H9 (cell line): ENCODE results near the gene ZFR2. TPM values are rescaled to one million over a fixed set of nuclear protein-coding genes. Genes with fewer than 3 reads are reported as not detected.

Source experiments
- DNase-seq: peaks from one replicate; pipeline ENCODE4 v3.0.0-alpha.2; 2017
- H2AFZ ChIP-seq: one replicate; pipeline ENCODE4 v1.6.1; 2013; ENCODE audit warnings: mild to moderate bottlenecking, low read length, control low read depth, moderate library complexity
- H2AK5ac ChIP-seq: 2 replicates; pipeline ENCODE4 v1.6.1; 2013; ENCODE audit warnings: low read length, control low read depth, mixed read lengths; ENCODE audit not compliant: insufficient read length
- H2BK120ac ChIP-seq: one replicate; pipeline ENCODE4 v1.6.1; 2013; ENCODE audit warnings: low read depth, mild to moderate bottlenecking, low read length, control low read depth, inconsistent platforms; ENCODE audit not compliant: poor library complexity, severe bottlenecking
- H2BK12ac ChIP-seq: 2 replicates; pipeline ENCODE4 v1.6.1; 2013; ENCODE audit warnings: low read length, control low read depth, mixed read lengths, low read depth; ENCODE audit not compliant: insufficient read length
- H2BK15ac ChIP-seq: 2 replicates; pipeline ENCODE4 v1.6.1; 2013; ENCODE audit warnings: low read depth, low read length, control low read depth
- H2BK20ac ChIP-seq: one replicate; pipeline ENCODE4 v1.6.1; 2013; ENCODE audit warnings: low read depth, mild to moderate bottlenecking, low read length, control low read depth, inconsistent platforms; ENCODE audit not compliant: poor library complexity, severe bottlenecking
- H2BK5ac ChIP-seq: 2 replicates; pipeline ENCODE4 v1.6.1; 2013; ENCODE audit warnings: low read length, control low read depth, mixed read lengths; ENCODE audit not compliant: insufficient read length
- H3K14ac ChIP-seq: 2 replicates; pipeline ENCODE4 v1.6.1; 2013; ENCODE audit warnings: low read length, control low read depth; ENCODE audit not compliant: insufficient read depth
- H3K18ac ChIP-seq: 2 replicates; pipeline ENCODE4 v1.6.1; 2013; ENCODE audit warnings: low read depth, mild to moderate bottlenecking, mixed read lengths, low read length, control low read depth; ENCODE audit not compliant: insufficient read length
- H3K23ac ChIP-seq: 2 replicates; pipeline ENCODE4 v1.6.1; 2013; ENCODE audit warnings: low read length, control low read depth, mixed read lengths, low read depth; ENCODE audit not compliant: insufficient read length
- H3K23me2 ChIP-seq: 2 replicates; pipeline ENCODE4 v1.6.1; 2013; ENCODE audit warnings: low read depth, mild to moderate bottlenecking, mixed read lengths, low read length, control low read depth; ENCODE audit not compliant: insufficient read length, poor library complexity, severe bottlenecking
- H3K27ac ChIP-seq: 2 replicates; pipeline ENCODE4 v1.5.1; 2013; ENCODE audit warnings: low read length, control low read depth, mixed read lengths, low read depth; ENCODE audit not compliant: insufficient read length
- H3K27me3 ChIP-seq: 2 replicates; pipeline ENCODE4 v1.6.1; 2013; ENCODE audit warnings: low read length, control low read depth, inconsistent platforms; ENCODE audit not compliant: insufficient read depth
- H3K4ac ChIP-seq: 2 replicates; pipeline ENCODE4 v1.6.1; 2013; ENCODE audit warnings: low read depth, mild to moderate bottlenecking, control low read depth, inconsistent platforms, low read length, moderate library complexity
- H3K4me1 ChIP-seq: 2 replicates; pipeline ENCODE4 v1.6.1; 2013; ENCODE audit warnings: low read length, control low read depth, inconsistent platforms; ENCODE audit not compliant: insufficient read depth
- H3K4me2 ChIP-seq: 2 replicates; pipeline ENCODE4 v1.6.1; 2013; ENCODE audit warnings: low read length, control low read depth, mixed read lengths; ENCODE audit not compliant: insufficient read length, insufficient read depth
- H3K56ac ChIP-seq: 2 replicates; pipeline ENCODE4 v1.6.1; 2013; ENCODE audit warnings: low read depth, mild to moderate bottlenecking, mixed read lengths, low read length, control low read depth; ENCODE audit not compliant: insufficient read length
- H3K79me1 ChIP-seq: 2 replicates; pipeline ENCODE4 v1.6.1; 2013; ENCODE audit warnings: low read depth, mild to moderate bottlenecking, moderate library complexity, low read length, control low read depth, inconsistent platforms; ENCODE audit not compliant: insufficient read depth, poor library complexity, severe bottlenecking
- H3K79me2 ChIP-seq: 2 replicates; pipeline ENCODE4 v1.6.1; 2013; ENCODE audit warnings: low read length, control low read depth, inconsistent platforms; ENCODE audit not compliant: insufficient read depth
- H3K9ac ChIP-seq: 2 replicates; pipeline ENCODE4 v1.6.1; 2013; ENCODE audit warnings: low read length, control low read depth, mixed read lengths; ENCODE audit not compliant: insufficient read length; ENCODE audit errors: extremely low read depth
- H3K9me3 ChIP-seq: one replicate; pipeline ENCODE4 v1.6.1; 2013; ENCODE audit warnings: low read depth, low read length, inconsistent platforms; ENCODE audit not compliant: control insufficient read depth
- H3T11ph ChIP-seq: one replicate; pipeline ENCODE4 v1.6.1; 2013; ENCODE audit warnings: mild to moderate bottlenecking, low read length, control low read depth, inconsistent platforms
- H4K20me1 ChIP-seq: one replicate; pipeline ENCODE4 v1.6.1; 2013; ENCODE audit not compliant: control insufficient read depth, insufficient read length, insufficient read depth
- H4K5ac ChIP-seq: 2 replicates; pipeline ENCODE4 v1.6.1; 2013; ENCODE audit warnings: low read depth, mild to moderate bottlenecking, mixed read lengths, low read length, control low read depth; ENCODE audit not compliant: insufficient read length
- H4K8ac ChIP-seq: replicated peaks from 2 replicates; pipeline ENCODE4 v1.6.1; 2013; ENCODE audit warnings: low read length, control low read depth, mixed read lengths, low read depth; ENCODE audit not compliant: insufficient read length
- H4K91ac ChIP-seq: 2 replicates; pipeline ENCODE4 v1.6.1; 2013; ENCODE audit warnings: low read depth, mild to moderate bottlenecking, moderate library complexity, mixed read lengths, low read length, control low read depth; ENCODE audit not compliant: insufficient read length
- H3K27ac Mint-ChIP-seq, 3 experiments: 2 replicates in 2 of 3; 3 replicates in 1 of 3; pipeline ENCODE4 v1.8.0; 2020 to 2021; ENCODE audit warnings: mixed read lengths in 3 of 3, mild to moderate bottlenecking in 1 of 3, moderate library complexity in 1 of 3
- H3K27me3 Mint-ChIP-seq: 2 replicates; pipeline ENCODE4 v1.8.0; 2021; ENCODE audit warnings: low read depth, mild to moderate bottlenecking, moderate library complexity, mixed read lengths
- H3K36me3 Mint-ChIP-seq, 3 experiments: 2 replicates in 2 of 3; 3 replicates in 1 of 3; pipeline ENCODE4 v1.8.0; 2020 to 2021; ENCODE audit warnings: low read depth in 3 of 3, mixed read lengths in 3 of 3; ENCODE audit not compliant: insufficient read depth in 1 of 3
- H3K4me1 Mint-ChIP-seq, 2 experiments: 2 replicates each; pipeline ENCODE4 v1.8.0; 2020; ENCODE audit warnings: mixed read lengths in 2 of 2
- H3K4me3 Mint-ChIP-seq, 2 experiments: 2 replicates in 1 of 2; 3 replicates in 1 of 2; pipeline ENCODE4 v1.8.0; 2020 to 2021; ENCODE audit warnings: mild to moderate bottlenecking in 2 of 2, mixed read lengths in 2 of 2, moderate library complexity in 1 of 2
- H3K9me3 Mint-ChIP-seq, 2 experiments: 2 replicates in 1 of 2; 3 replicates in 1 of 2; pipeline ENCODE4 v1.8.0; 2020; ENCODE audit warnings: mild to moderate bottlenecking in 2 of 2, mixed read lengths in 2 of 2, moderate library complexity in 1 of 2
- WGBS: extraction: QIAGEN DNeasy Blood & Tissue Kit; methylation state at CpG from one replicate; pipeline ENCODE4 v1.1.7; 2013; ENCODE audit warnings: missing lambda C conversion rate, low lambda C conversion rate, mixed read lengths; ENCODE audit not compliant: insufficient read length; ENCODE audit errors: extremely low coverage; 5-methylcytosine and 5-hydroxymethylcytosine counted together
- total RNA-seq: library from RNA; stranded (reverse); gene quantifications from 2 replicates; pipeline ENCODE4 v1.2.1, GENCODE V29; 2021
- TF ChIP-seq, protein P1 (sequence below): fragments of 200-600 bp; sonication (generic); conservative IDR thresholded peaks from 3 replicates; pipeline ENCODE4 v1.8.0; 2021; ENCODE audit warnings: antibody characterized with exemption, mild to moderate bottlenecking

Gene ZFR2
- total RNA-seq, 1 experiment from 2014 or later = 18.3 TPM

DNA sequence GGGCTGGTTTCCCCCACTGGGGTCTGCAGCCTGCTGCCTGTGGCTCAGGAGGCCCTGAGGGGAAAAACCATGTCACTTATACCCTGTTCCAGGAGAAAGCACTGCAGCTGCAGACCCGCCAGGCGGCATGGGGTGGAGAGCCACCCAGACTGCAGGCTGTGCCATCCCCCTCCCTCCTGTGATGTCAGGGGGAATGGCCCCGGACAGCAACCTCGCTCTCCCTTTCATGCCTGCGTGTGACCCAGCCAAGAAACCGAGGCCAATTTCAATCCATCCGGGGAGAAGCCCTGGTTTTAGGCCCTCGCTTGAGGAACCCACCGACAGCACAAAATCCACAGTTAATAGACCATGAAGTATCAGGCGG, 45.5 kb downstream of the ZFR2 start:
- no peak overlapping the region for H2BK120ac ChIP-seq
- no peak overlapping the region for H3K4me2 ChIP-seq
- no peak overlapping the region for H2BK15ac ChIP-seq
- no peaks in the 10 kb centered on the region for H3K27me3 ChIP-seq
- H2AFZ ChIP-seq = no peak overlapping the region
- H3K14ac ChIP-seq = no peak overlapping the region
- H2BK12ac ChIP-seq = no peak overlapping the region
- H4K20me1 ChIP-seq = no peaks in the 10 kb centered on the region
- H3K79me1 ChIP-seq = no peaks in the 10 kb centered on the region
- no CpG with 5 or more reads among the region's 10 CpGs for WGBS
- peaks cover 23% of the 10 kb centered on the region for H3K27me3 Mint-ChIP-seq
- H4K91ac ChIP-seq = no peak overlapping the region
- H3K18ac ChIP-seq = no peak overlapping the region
- no peaks in the 10 kb centered on the region for H3K9me3 Mint-ChIP-seq
- no peaks in the 10 kb centered on the region for H3K9me3 ChIP-seq
- H3K56ac ChIP-seq = no peak overlapping the region
- TF ChIP-seq, protein P1, sequence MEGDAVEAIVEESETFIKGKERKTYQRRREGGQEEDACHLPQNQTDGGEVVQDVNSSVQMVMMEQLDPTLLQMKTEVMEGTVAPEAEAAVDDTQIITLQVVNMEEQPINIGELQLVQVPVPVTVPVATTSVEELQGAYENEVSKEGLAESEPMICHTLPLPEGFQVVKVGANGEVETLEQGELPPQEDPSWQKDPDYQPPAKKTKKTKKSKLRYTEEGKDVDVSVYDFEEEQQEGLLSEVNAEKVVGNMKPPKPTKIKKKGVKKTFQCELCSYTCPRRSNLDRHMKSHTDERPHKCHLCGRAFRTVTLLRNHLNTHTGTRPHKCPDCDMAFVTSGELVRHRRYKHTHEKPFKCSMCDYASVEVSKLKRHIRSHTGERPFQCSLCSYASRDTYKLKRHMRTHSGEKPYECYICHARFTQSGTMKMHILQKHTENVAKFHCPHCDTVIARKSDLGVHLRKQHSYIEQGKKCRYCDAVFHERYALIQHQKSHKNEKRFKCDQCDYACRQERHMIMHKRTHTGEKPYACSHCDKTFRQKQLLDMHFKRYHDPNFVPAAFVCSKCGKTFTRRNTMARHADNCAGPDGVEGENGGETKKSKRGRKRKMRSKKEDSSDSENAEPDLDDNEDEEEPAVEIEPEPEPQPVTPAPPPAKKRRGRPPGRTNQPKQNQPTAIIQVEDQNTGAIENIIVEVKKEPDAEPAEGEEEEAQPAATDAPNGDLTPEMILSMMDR = no peak
- H2AK5ac ChIP-seq = no peak overlapping the region
- H3K23me2 ChIP-seq = no peaks in the 10 kb centered on the region
- H3K36me3 Mint-ChIP-seq = no peaks in the 10 kb centered on the region
- peak overlapping the region in 1 of 3 experiments; percentile 56; a peak in 1 of 7 replicates for H3K27ac Mint-ChIP-seq
- H3K4me3 Mint-ChIP-seq = no peak overlapping the region
- H2BK20ac ChIP-seq = no peak overlapping the region
- H3K79me2 ChIP-seq = no peaks in the 10 kb centered on the region
- H3K27ac ChIP-seq = no peak overlapping the region
- H4K5ac ChIP-seq = no peak overlapping the region
- no peak overlapping the region for H3K4ac ChIP-seq
- H4K8ac ChIP-seq = no peak overlapping the region
- no peak overlapping the region for H3K23ac ChIP-seq
- H3K4me1 ChIP-seq = no peaks in the 10 kb centered on the region
- H3T11ph ChIP-seq = no peak overlapping the region
- H3K4me1 Mint-ChIP-seq = no peaks in the 10 kb centered on the region; a peak in 1 of 4 replicates
- no peak overlapping the region for H3K9ac ChIP-seq
- no peak overlapping the region for H2BK5ac ChIP-seq
- no peak for DNase-seq
